Stimulated activated CD8-positive, alpha-beta memory T cell treated with anti-CD3 and anti-CD28 coated beads, Interleukin-12 subunit alpha, Interleukin-12 subunit beta, amount 100 ng/mL, for 1 hour (primary cell): Measurements from ENCODE around the gene TAF15.

Experiments
- DNase-seq: peaks from one replicate; pipeline ENCODE4 v3.0.0-alpha.2; 2020; ENCODE audit warnings: low read depth

Gene TAF15

DNA sequence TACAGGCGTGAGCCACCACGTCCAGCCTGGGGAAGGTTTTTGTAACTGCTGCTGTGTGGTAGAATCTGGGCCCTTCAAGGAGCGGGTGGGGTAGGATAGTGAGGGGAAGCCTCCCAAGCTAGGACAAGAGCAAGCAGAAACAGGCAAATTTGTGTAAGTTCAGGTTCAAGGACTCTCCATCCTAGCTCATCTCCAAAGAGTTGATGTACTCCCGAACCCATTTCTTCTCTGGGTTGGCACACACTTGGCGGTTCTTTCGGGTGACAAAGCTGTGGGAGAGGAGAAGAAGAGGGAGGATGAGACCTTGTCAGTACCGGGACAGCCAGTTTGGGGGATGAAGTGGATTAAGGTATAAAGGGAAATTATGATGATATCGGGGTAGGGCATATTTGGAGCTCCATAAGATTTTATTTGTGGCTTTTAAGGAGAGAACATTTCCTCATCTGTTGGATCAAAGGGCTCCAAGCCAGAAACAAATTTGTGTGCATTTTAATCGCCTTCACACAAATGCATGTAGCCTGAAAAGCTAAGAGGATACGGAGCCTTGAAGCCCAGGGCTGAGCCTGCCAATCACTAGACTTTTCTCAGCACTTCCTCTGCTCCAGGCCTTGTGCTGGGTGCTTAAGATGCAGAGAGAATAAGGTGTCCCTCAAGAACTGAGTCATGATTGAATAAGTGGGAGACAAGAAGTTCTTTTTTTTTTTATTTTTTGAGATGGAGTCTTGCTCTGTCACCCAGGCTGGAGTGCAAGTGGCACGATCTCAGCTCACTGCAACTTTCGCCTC, 63.1 kb downstream of the TAF15 start:
- no peak for DNase-seq

GRCh38 chr17:35875072-35875799, 66.0 kb downstream of the TAF15 start:
- no peak for DNase-seq

- DNase-seq, result no peak
These were observed 66.5 kb downstream of the TAF15 start for GRCh38 chr17:35875800-35876139.

DNA sequence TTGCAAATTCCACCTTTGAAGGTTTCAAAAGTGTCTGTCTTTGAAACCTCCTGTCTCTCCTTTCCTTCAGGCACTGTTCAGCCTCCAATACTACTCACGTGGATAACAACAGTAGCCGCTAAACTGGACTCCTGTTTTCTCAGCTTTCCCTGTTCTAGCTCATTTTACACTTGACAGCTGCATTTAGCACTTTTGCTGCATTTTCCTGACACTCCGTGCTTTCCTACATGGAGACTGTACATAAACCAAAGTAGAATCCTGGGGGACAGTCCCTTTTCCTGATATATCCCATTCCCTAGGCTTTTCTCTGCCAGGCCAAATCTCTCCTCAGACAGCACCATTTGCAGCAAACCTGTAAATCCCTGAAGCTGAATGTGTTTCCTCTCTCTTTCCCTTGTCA, 67.2 kb downstream of the TAF15 start:
- no peak for DNase-seq

GRCh38 chr17:35877345-35878029, 68.2 kb downstream of the TAF15 start:
- DNase-seq, result no peak

DNA sequence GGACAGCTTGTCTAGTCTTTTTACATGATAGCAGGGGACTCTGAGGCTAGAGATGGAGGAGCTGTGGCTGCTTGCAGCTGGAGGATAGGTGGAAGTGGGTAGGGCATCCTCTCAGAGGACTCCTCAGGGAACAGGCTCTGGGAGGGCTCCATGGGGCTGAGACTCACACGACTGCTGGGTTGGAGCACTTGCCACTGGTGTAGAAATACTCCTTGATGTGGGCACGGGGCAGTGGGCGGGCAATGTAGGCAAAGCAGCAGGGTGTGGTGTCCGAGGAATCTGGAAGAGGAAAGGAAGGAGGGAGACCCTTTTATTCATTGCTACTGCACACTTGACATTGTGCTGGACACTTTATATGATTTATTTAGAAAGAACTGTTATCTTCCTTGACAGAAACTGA, 69.1 kb downstream of the TAF15 start:
- DNase-seq, result no peak

- no peak for DNase-seq
These were observed 70.7 kb downstream of the TAF15 start, which contains the start of gene CCL5 for GRCh38 chr17:35879773-35880654. CCL5 (minus strand) TSS chr17:35880360.

GRCh38 chr17:35889241-35889640, 80.0 kb downstream of the TAF15 start:
- DNase-seq, result no peak

GRCh38 chr17:35889818-35890773, 80.8 kb downstream of the TAF15 start:
- DNase-seq, result no peak

DNA sequence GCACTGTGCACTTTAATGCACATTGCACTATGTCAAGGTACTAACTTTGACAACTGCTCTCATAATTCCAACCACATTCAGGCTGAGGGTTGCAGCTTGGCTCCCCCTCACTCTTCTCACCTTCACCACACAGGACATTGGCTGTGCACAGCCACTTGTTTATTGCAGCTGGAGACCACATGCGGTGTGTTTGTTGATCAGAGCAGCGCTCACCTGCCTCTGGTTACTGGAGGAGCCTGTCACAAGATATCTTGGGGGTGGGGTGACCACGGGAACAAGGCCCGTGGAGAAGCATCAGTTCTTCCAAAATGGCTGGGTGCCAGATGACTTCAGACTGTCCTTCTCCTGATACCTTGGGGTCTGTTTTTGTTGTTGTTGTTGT, 81.5 kb downstream of the TAF15 start:
- DNase-seq, result no peak

- no peak for DNase-seq
These were observed 82.0 kb downstream of the TAF15 start for GRCh38 chr17:35891269-35891668.

- no peak for DNase-seq
These were observed 83.1 kb downstream of the TAF15 start for GRCh38 chr17:35892091-35893035.

DNA sequence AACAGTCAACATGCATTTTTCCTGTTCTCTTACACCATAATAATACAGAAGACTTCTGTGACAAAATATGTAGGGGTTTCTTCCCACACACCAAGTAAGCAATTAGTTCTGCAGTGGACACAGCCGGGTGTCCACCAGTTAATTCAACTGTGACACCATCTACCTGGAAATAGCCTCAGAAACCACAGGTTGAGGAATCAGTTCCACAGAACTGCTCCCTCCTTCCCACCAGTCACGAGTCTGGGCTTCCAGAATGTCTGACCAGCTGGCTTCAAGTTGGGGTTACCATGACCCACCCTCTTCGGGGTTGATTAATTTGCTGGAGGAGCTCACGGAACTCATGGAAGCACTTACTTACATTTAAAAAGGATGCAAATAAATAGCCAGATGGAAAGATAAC, 84.5 kb downstream of the TAF15 start:
- DNase-seq, result no peak

GRCh38 chr17:35894206-35894605, 84.9 kb downstream of the TAF15 start:
- no peak for DNase-seq

GRCh38 chr17:35895636-35896587, 86.6 kb downstream of the TAF15 start:
- DNase-seq, result no peak
